ENCODE results near the gene METTL21A.

Gene METTL21A

DNA sequence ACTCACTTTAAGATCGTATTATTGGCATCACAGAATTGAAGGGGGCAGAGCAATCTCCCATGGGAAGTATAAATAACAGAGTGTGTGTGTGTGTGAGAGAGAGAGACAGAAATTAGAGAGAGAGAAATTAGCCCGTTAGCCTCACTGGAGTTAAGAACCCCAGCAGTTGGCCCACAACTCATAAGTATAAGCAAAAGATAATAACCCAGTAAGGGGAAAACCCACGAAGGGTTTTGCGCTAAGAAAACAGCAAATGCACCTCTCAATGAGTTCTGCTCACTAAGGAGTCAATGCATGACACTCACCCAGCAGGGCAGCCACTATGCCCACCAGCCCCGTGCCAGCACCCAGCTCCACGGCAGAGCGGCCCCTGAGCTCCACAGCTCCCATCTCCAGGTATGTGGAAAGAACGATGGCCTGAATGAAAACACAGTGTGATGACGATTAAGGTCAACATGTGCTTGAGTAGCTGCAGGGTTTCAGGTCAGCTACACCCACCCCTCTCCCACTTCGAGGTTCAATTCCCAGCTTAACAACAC, 3.6 kb downstream of the METTL21A start:
- no peak for DNase-seq

GRCh38 chr2:207619764-207620203, 5.4 kb downstream of the METTL21A start:
- no peak for DNase-seq

GRCh38 chr2:207617011-207617671, 8.1 kb downstream of the METTL21A start:
- no peak for DNase-seq

- no peak for DNase-seq
Observed at GRCh38 chr2:207616185-207616584, 9.0 kb downstream of the METTL21A start.

DNA sequence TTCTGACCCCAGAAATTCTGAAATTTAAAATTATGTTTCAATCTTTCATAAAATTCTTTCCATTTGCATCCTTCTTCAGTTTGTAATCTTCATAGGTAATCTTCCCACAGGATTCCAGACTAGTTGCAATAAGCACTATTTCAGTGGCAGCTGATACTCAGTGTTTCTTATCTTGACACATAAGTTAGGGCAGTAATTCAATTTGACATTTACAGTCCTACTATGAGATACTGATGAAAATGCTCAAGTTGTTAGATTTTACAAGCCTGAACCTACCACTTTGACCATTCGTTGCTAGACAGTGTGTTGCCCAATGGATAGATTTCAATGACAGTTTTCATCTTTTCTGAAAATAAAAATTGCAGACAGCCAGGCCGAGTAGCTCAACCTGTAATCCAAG, 10.4 kb downstream of the METTL21A start:
- no peak for DNase-seq

DNA sequence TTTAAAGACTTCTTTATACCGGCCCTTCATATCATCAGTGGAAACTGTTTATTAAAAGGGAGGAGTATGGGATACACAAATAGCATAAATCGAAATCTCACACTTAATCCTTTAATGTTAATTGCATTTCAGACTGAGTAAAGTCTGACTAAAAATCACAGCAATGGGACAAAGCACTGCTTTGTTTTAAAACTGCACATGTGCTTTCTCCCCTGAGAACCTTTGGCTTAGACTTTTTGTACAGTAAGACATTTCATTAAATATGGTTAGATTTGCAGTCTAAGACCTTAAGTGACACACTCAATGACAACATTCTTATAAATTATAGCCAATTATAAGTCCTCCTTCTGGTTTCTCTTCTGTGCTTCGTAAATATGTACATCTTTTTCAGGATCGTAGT, 12.5 kb downstream of the METTL21A start:
- no peak for DNase-seq

DNA sequence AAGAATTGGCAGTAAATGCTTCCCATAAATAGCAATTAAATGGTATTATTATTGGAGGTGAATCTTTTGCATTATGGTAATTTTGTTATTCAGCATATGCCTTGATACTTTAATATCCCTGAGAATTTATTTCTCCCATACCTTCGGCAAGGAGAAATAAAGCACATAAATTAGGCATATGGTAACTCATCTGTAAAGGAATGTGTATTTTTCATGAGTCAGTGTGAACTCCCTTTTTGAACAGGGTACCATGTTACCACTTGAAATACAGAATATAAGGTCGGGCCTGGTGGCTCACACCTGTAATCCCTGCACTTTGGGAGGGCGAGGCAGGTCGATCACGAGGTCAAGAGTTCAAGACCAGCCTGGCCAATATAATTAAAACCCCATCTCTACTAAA, 18.4 kb downstream of the METTL21A start:
- no peak for DNase-seq

DNA sequence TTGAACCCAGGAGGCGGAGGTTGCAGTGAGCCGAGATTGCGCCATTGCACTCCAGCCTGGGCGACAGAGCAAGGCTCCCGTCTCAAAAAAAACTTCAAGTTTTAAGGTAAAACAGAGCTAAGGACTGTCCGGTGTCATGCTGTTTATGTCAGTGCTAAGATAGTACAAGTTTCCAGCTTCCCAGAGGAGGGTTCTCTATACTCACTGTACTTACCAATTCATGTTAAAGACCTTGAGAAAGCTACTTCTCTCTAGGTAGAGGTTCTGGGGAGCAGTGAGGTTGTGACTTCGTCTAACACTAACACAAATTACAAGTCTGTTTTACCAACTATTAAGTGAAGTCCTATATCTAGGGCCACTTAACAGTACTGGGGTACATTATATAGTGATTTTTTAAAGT, 18.8 kb downstream of the METTL21A start:
- DNase-seq, result no peak

GRCh38 chr2:207603486-207603885, 21.7 kb downstream of the METTL21A start:
- DNase-seq, result no peak

DNA sequence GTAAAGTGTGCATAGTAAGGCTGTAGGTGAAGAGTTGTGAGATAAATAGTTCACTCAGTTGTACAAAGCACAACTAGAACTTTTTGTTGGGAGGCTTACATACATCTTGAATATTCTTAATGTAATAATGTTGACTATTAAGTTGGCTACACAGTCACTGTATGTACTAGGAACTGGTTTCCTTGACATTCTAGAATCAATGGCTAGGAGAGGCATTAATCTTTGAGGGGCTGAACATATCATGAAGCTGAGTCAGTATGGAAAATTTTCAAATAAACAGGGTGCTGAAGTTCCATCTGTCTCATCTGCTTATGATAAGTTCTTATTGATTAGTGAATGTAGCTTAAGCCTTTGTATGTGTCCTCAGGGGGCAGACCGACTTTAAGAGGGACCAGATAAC, 23.4 kb downstream of the METTL21A start:
- DNase-seq, result no peak

- DNase-seq, result no peak
Observed at GRCh38 chr2:207600231-207600630, 25.0 kb downstream of the METTL21A start.

DNA sequence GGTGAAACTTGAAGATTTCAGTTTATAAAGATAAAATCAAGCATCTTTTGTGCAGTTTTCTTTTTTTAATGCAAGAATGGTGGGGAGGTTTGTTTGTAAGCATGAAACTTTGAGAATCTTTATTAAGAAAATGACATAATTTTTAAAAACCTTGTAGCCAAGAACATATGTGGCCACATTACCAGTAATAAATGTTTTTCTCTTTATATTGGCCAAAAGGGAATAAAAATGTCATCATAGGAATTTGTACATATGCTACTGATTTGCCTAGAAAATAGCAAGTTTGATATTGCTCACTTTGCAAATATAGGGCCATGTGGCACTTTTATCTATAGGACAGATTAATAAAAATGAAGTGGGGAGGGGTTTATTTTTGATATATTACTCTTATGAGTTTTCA, 25.6 kb downstream of the METTL21A start:
- DNase-seq, result no peak

- DNase-seq, result no peak
Observed at GRCh38 chr2:207594731-207595130, 30.5 kb downstream of the METTL21A start.

- DNase-seq, result no peak
Observed at GRCh38 chr2:207594264-207594663, 30.9 kb downstream of the METTL21A start.

GRCh38 chr2:207593277-207593676, 31.9 kb downstream of the METTL21A start:
- DNase-seq, result no peak

- no peak for DNase-seq
Observed at GRCh38 chr2:207589143-207589542, 36.1 kb downstream of the METTL21A start.

DNA sequence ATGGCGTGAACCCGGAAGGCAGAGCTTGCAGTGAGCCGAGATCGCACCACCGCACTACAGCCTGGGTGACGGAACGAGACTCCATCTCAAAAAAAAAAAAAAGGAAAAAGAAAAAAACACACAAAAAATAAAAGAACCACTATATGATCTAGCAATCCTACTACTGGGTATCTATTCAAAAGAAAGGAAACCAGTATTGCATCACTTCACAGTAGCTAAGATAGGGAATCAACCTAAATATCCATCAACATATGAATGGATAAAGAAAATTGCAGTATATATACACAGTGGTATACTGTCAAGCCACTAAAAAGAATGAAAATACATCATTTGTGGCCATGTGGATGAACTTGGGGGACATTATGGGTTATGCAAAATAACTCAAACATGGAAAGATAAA, 37.9 kb downstream of the METTL21A start:
- DNase-seq, result no peak

GRCh38 chr2:207584952-207585351, 40.2 kb downstream of the METTL21A start:
- DNase-seq, result no peak

GRCh38 chr2:207571370-207571769, 53.8 kb downstream of the METTL21A start:
- DNase-seq, result no peak

DNA sequence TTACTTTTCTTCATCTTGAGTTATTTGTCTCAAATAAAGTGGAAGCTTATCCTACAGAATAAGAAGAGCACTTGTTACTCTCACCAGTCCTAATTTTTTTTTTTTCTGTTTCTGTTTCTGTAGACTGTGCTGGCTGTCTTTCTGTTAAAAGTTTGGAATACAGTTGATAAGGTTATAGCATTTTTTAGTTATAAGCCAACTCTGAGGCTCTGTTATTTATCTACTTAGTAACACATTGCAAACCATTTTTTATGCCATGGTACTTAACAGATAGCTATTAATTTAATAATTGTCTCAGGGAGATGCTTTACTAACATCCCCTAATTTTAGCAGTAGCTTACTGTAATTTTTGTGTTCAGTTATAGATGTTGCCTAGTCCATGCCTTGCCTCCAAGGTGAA, 57.5 kb downstream of the METTL21A start:
- DNase-seq, result no peak

- no peak for DNase-seq
Observed at GRCh38 chr2:207565736-207566500, 59.3 kb downstream of the METTL21A start.
